Ovary (tissue), 9 donors: ENCODE data around the gene ZMYND8. TPM values are rescaled to one million over a fixed set of nuclear protein-coding genes. Genes with fewer than 3 reads are reported as not detected.

Experiments
- DNase-seq, 5 donors: peaks; one replicate each; pipeline ENCODE4 v3.0.0-alpha.2; 2019 to 2020
- H3K27ac ChIP-seq, 2 donors: fragments of 200-600 bp; one replicate each; pipeline versions ENCODE4 v1.5.1 to v1.8.0; 2019 to 2022
- H3K27me3 ChIP-seq: fragments of 200-600 bp; one replicate; pipeline ENCODE4 v1.8.0; 2022
- H3K36me3 ChIP-seq: fragments of 200-600 bp; sonication (generic); one replicate; pipeline ENCODE4 v1.5.1; 2019
- H3K4me1 ChIP-seq: one replicate; pipeline ENCODE4 v1.8.1; 2013; ENCODE audit warnings: mild to moderate bottlenecking, moderate library complexity; ENCODE audit not compliant: insufficient read depth
- H3K4me3 ChIP-seq: fragments of 200-600 bp; sonication (generic); one replicate; pipeline ENCODE4 v1.5.1; 2017
- H3K9me3 ChIP-seq, 2 donors: fragments of 200-600 bp in 1 of 2; sonication (generic) in 1 of 2; one replicate each; pipeline versions ENCODE4 v1.5.1 to v1.8.1; 2013 to 2019; ENCODE audit warnings: mild to moderate bottlenecking in 1 of 2, moderate library complexity in 1 of 2
- EP300 ChIP-seq: sonication (generic); formaldehyde crosslinking; IDR thresholded peaks from one replicate; pipeline ENCODE4 v1.6.1; 2017; ENCODE audit warnings: antibody characterized with exemption
- POLR2A ChIP-seq: fragments of 450-650 bp; IDR thresholded peaks from one replicate; pipeline ENCODE4 v1.6.1; 2017; ENCODE audit warnings: antibody characterized with exemption, mild to moderate bottlenecking, moderate library complexity
- WGBS, 3 donors: extraction: QIAGEN DNeasy Blood & Tissue Kit in 1 of 3; methylation state at CpG; one replicate each; pipeline versions ENCODE4 v1.1.5 to v1.1.7; 2013 to 2017; 5-methylcytosine and 5-hydroxymethylcytosine counted together
- intact Hi-C, 4 donors: fragments of 100-400 bp; cut with DNase I; formaldehyde crosslinking; loops; one replicate each; pipeline versions ENCODE4 v1.11.0 to v1.15.1; 2022 to 2023
- polyA plus RNA-seq, 2 donors: library from polyadenylated mRNA; stranded (reverse); fragments of 200-250 nt in 1 of 2; fragments of 350-450 nt in 1 of 2; fragmentation: Illumina TruSeq in 1 of 2; extraction: RNeasy Lipid Tissue Mini Kit (QIAGEN cat#74804) in 1 of 2; gene quantifications; one replicate each; pipeline ENCODE4 v1.2.3, GENCODE V29; 2013 to 2014
- total RNA-seq, 7 donors: library from RNA; depleted of rRNA in 2 of 7; stranded (reverse); fragments of >200 nt in 2 of 7; fragmentation: NEBNext Ultra II Directional in 3 of 7; extraction: Animal tissue kit (Norgen Biotek cat#: 25700) in 3 of 7; gene quantifications; one replicate each; pipeline versions ENCODE4 v1.1.0 to v1.2.4, GENCODE V29; 2016 to 2023
- TF ChIP-seq, protein P1 (sequence below), 3 donors: fragments of 450-650 bp in 2 of 3; fragments of 200-600 bp in 1 of 3; IDR thresholded peaks; one replicate each; pipeline versions ENCODE4 v1.5.1 to v1.8.0; 2016 to 2022; ENCODE audit warnings: antibody characterized with exemption in 3 of 3, mild to moderate bottlenecking in 1 of 3
- donor health status: DM: no; HTN: no; CAD: no; lungs with moderate emphysema.
- donor health status: DM: no; HTN: no; CAD: no.
- donor health status: Bipolar disorder and iron deficiency.
- donor health status: DM: yes; HTN: yes; CAD: no.
- donor health status: DM: no; HTN: no; CAD: no.
- donor health status: DM: yes; HTN: yes; CAD: no.

Gene ZMYND8
- total and polyA plus RNA-seq, 9 donors = 8.3 to 40.7 (median 30.5) TPM

DNA sequence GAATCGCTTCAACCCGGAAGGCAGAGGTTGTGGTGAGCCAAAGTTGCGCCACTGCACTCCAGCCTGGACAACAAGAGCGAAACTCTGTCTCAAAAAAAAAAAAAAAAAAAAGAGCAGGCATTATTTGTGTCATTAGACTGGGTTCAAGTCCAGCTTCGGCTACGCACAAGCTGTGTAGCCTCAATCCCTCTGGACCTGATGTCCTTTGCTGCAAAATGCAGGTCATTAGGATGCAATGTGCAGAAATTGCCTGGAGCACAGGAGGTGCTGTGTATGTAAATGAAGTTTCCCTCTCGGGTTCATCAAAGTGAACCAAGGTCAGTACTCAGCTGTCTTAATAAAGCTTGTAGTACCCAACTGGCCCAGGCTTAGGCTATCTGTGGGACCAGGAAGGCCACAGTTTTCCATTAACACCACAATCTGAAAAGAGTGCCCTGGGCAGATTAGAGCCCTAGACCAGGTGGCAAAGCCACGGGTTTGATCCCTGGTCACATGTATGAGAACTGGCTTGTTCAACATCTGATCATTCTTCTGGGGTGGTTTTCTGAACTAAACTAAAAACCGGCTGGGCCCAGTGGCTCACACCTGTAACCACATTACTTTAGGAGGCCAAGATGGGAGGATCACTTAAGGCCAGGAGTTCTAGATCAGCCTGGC is 155.3 kb downstream of the ZMYND8 start:
- H3K27ac ChIP-seq = no peak overlapping the region
- TF ChIP-seq POLR2A (no peak), EP300 (no peak)
- TF ChIP-seq, protein P1, sequence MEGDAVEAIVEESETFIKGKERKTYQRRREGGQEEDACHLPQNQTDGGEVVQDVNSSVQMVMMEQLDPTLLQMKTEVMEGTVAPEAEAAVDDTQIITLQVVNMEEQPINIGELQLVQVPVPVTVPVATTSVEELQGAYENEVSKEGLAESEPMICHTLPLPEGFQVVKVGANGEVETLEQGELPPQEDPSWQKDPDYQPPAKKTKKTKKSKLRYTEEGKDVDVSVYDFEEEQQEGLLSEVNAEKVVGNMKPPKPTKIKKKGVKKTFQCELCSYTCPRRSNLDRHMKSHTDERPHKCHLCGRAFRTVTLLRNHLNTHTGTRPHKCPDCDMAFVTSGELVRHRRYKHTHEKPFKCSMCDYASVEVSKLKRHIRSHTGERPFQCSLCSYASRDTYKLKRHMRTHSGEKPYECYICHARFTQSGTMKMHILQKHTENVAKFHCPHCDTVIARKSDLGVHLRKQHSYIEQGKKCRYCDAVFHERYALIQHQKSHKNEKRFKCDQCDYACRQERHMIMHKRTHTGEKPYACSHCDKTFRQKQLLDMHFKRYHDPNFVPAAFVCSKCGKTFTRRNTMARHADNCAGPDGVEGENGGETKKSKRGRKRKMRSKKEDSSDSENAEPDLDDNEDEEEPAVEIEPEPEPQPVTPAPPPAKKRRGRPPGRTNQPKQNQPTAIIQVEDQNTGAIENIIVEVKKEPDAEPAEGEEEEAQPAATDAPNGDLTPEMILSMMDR (IDR thresholded peaks at IDR 0.05) = no peak
- DNase-seq = no peak
- WGBS, 3 donors = 91 to 92% (median 91%) methylated on average over 9 of the region's 9 CpGs
- H3K27me3 ChIP-seq = no peaks in the 10 kb centered on the region
- no peaks in the 10 kb centered on the region for H3K9me3 ChIP-seq
- H3K36me3 ChIP-seq = no peaks in the 10 kb centered on the region
- H3K4me3 ChIP-seq = no peak overlapping the region
- H3K4me1 ChIP-seq = no peaks in the 10 kb centered on the region
- intact Hi-C loops = no loop called here

GRCh38 chr20:47198996-47199552 is 157.4 kb downstream of the ZMYND8 start:
- intact Hi-C loops = loop anchor here in 2 of 4 donors (5.0 to 10.0 kb wide), 2 partner anchors 406 to 423 kb away; no protein-coding TSS in a partner anchor
- Histone ChIP-seq H3K27ac (no peak overlapping the region), H3K9me3 (no peaks in the 10 kb centered on the region), H3K4me1 (no peaks in the 10 kb centered on the region), H3K4me3 (no peak overlapping the region), H3K27me3 (no peaks in the 10 kb centered on the region), H3K36me3 (no peaks in the 10 kb centered on the region)
- 90% methylated on average over 14 of the region's 14 CpGs for WGBS, 3 donors
- TF ChIP-seq, protein P1 (IDR thresholded peaks at IDR 0.05) = no peak
- TF ChIP-seq EP300 = no peak
- no peak for TF ChIP-seq POLR2A
- no peak for DNase-seq

DNA sequence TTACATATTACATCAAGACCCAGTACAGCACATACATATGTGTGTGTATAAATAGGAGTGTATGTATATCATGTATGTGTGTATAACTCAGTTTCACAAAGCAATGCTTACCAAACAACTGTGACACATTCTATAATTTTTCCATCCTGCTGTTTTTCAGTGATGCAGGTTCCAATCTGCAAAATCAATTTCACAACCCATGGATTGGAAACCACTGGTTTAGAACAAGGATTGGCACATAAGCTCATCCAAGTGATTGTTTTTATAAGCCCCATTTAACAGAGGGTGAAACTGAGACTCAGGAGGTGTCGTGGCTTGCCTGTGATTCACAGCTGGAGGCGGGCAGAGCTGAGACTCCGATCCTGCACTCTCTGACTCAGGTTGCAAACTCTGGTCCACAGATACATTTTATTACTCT is 158.2 kb downstream of the ZMYND8 start:
- no peaks in the 10 kb centered on the region for H3K27me3 ChIP-seq
- intact Hi-C loops = loop anchor here in 2 of 4 donors (5.0 to 10.0 kb wide), 2 partner anchors 407 to 424 kb away; no protein-coding TSS in a partner anchor
- no peak for DNase-seq
- H3K4me3 ChIP-seq = no peak overlapping the region
- no peaks in the 10 kb centered on the region for H3K4me1 ChIP-seq
- TF ChIP-seq, protein P1 (IDR thresholded peaks at IDR 0.05) = no peak
- no peak for TF ChIP-seq POLR2A
- TF ChIP-seq EP300 = no peak
- no peaks in the 10 kb centered on the region for H3K36me3 ChIP-seq
- no peak overlapping the region for H3K27ac ChIP-seq
- H3K9me3 ChIP-seq = no peaks in the 10 kb centered on the region
- WGBS, 3 donors = 85 to 95% (median 87%) methylated on average over 3 of the region's 3 CpGs

- Histone ChIP-seq H3K9me3 (no peaks in the 10 kb centered on the region), H3K4me1 (no peaks in the 10 kb centered on the region), H3K27ac (no peak overlapping the region), H3K27me3 (no peaks in the 10 kb centered on the region), H3K36me3 (no peaks in the 10 kb centered on the region), H3K4me3 (no peak overlapping the region)
- intact Hi-C loops = loop anchor here in 2 of 4 donors (5.0 to 10.0 kb wide), 2 partner anchors 408 to 426 kb away; no protein-coding TSS in a partner anchor
- TF ChIP-seq, protein P1 (IDR thresholded peaks at IDR 0.05) = peak; percentile 79 to 90 (median 85)
- no peak for TF ChIP-seq EP300
- DNase-seq = peak; percentile 56 to 81 (median 73)
- whole genome bisulfite sequencing, 3 donors = 41% methylated on average over 34 of the region's 34 CpGs
Measured at GRCh38 chr20:47196091-47197081, 160.1 kb downstream of the ZMYND8 start.
